GM19438 (cell line): ENCODE data around the gene BCL6.

Source experiments
- ATAC-seq: cut with Tn5 transposase; IDR thresholded peaks from one replicate; pipeline ENCODE4 v1.9.1; 2021; ENCODE audit warnings: low read depth; ENCODE audit not compliant: unreplicated experiment

Gene BCL6

DNA sequence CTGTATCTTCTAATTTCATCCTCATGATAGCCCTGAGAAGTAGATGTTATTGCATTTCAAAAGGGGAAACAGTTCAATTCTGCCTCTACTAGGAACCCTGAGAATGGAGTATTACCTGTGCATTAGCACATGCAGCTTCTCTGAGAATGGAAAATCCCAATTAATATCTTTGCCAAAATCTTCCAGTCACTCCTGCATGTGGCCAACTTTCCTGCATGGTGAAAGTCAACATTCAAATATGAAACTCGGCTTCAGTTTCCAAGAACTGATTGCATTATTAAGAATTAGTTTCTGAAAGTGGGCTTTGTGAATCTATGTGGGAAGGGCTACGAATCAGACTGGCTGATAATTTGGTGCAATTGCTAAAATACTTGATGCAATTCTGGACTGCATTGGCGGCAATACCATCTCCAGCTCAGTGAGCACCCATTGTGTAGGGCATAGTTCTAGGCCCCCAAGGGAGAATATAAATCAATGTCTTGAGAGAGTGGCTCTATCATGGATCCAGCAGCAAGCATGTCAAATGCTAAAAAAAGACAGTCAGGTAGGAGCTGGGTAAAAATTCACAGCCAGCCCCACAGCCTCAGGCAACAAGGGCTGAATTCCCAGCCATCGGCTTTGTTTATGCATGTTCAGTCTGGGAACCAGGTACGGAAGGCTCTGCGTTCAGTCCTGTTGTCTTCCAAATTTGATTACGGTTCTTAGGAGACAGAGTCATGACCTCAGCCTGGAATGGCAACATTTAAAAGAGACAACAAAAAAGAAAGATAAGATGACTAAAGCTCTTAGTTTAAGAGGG is 18.8 kb upstream of the BCL6 start:
- no peak for ATAC-seq

DNA sequence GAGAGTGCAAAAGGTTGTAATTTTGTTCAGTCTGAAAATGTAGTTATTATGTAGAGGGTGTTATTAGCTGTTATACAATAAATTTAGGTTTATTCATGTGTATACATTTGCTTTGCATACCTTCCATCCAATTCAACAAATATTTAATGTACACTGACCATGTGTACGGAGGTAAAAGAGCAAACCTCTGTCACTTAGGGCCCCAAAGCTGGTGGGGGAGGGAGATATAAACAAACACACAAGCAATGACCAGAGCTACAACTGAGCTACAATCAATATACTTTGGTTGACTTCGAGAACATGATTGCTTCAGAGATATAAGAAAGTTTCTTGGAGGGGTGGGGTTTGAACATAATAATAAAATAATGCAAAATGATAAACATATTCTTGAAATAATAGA is 17.5 kb upstream of the BCL6 start:
- ATAC-seq = no peak

DNA sequence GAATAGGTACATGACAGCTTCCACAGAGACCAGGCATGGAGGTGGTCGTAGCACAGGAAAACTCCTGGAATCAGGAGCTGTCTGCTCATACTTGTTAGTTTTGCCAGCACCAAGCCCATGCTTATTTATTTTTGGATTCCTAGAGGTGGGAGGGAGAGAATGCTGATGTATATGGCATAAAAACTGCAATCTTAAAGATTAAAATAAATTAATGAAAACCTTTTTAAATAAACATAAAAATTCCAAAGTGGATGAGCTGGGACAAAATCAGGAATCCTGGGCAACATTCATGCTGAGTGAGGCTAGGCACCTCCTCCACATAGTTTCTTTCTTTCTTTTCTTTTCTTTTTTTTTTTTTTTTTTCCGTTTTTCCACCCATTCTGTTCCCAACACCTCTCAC is 14.3 kb upstream of the BCL6 start:
- no peak for ATAC-seq

DNA sequence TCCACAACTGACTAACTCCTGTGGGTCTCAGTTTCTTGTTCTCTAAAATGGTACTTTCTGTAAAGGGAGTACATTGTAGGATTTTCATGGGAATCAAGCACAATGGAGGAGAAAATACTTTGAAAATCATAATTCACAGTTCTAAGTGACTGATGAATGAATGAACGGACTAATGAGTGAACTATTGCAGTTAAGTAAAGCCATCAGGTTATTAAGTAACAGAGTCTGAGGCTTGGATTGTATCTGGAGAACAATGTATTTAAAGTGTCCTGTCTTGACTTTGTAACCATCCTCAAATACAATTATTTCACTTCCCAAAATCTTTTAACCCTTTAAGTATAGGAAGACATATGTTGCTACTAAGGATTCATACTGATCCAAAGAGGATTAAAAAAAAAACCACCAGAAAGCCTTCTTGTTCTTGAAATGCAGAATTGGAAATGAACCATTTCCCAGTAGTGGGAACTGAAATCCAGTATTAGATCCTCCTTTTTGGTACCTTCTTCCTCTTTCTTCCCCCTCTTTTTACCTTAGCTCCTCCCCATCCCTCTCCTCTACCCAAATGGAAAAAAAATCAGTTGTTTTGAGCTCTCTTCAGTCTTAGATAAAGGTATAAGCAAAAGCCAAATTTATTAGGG is 13.2 kb upstream of the BCL6 start:
- ATAC-seq = no peak

DNA sequence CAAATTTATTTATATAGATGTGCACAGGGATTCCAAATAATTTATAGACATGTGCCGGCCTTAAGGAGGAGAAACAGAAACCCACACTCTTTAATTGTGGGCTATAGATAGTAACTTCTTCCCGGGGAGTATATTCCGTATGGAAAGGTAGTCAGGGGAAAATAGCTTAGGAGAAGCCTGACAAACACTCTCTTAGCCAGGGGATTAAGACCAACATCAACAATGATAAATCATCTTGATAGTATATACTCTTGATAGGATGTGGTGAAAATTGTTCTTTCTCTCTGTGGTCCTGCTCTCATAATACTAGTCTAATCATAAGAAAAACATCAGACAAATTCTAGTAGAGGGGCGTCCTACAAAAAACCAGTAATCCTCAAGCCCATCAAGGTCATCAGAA is 8.2 kb upstream of the BCL6 start:
- ATAC-seq = no peak

DNA sequence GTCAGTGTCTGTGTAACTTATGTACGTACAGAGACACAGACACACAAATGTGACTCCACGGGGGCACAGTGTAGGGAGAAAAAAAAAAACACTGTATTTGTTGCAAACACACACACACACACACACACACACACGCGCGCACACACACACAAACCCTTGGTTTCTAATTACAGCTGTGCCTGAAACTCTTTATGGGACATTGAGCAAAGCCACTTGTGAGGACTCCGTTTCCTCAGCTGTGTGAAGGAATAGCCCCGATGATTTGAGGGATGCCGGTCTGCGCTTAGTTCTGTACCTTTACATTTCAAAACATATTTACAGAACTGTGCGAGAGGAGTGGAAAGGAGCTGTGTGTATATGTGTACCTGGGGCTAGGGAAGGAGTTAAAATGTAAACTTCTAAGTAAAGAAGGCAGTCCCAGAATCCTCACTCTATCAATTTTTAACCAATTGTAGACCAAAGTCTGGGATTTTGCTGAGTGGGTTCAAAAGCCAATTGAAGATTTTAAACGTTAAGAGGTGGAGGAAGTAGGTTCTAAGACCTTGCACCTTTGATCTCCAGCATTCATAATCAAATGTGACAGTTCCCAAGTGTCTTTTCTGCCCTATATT is 5.3 kb upstream of the BCL6 start:
- ATAC-seq = no peak

DNA sequence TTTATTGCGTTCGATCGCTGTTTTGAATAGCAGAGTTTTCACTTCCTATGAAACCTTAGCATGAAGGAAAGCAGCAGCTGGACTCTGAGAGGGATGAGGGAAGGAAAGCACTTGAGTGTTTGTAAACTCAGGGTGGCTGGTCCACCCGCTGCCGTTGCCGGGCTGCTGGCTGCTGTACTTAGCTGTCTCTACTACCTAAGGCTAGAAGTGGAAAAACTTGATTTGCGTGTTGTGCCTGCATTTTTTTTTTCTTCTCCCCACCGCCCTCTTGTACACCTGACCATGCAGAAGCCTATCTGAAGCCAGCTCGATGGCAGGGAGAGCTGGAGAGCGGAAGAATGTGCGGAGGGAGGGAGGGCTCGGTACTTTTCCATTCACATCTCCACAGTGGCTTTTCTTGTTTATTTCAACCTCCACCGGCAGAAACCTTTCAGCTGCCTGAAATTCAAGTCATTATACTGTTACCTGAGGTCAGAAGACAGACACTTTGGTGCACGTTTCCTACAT is 4.8 kb upstream of the BCL6 start:
- no peak for ATAC-seq

DNA sequence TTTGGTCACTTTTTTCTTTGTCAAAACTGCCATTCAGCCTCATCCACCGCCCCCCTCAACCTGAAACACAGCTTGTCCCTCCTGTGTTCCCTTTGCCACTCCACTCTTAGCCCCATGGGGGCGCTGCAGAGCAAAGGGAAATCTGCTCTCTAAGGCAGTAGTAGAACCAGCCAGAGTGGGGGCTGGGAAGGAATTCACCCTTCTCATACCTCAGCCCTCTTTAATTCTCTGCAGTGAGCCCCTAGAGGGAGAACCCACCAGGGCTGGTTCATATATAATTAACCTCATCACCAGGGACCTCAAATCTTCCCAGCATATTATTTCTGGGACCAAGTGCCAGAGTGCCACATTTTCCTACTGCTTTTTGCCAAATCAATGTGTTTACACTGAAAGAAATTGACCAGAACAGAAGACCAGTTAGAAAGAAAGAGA is 2.8 kb upstream of the BCL6 start:
- ATAC-seq = no peak

DNA sequence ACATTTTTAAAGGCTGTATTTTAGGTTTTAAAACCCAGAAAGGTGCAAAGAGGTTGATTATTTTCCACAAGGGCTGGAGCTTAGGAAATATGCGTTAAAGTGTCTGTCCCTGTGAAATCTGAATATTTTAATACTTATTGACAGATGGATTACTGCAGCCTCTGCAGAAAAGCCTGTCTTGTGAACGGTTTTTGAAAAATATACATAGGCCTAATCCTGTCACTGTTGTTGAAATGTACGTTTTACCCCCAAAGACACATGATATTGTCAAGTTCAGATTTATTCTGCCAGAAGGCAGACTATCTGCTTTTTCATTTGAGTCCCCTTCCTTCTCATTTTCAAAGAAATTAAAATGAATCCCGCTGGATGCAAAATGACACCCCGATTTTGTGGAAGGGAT is 2.2 kb upstream of the BCL6 start:
- no peak for ATAC-seq

DNA sequence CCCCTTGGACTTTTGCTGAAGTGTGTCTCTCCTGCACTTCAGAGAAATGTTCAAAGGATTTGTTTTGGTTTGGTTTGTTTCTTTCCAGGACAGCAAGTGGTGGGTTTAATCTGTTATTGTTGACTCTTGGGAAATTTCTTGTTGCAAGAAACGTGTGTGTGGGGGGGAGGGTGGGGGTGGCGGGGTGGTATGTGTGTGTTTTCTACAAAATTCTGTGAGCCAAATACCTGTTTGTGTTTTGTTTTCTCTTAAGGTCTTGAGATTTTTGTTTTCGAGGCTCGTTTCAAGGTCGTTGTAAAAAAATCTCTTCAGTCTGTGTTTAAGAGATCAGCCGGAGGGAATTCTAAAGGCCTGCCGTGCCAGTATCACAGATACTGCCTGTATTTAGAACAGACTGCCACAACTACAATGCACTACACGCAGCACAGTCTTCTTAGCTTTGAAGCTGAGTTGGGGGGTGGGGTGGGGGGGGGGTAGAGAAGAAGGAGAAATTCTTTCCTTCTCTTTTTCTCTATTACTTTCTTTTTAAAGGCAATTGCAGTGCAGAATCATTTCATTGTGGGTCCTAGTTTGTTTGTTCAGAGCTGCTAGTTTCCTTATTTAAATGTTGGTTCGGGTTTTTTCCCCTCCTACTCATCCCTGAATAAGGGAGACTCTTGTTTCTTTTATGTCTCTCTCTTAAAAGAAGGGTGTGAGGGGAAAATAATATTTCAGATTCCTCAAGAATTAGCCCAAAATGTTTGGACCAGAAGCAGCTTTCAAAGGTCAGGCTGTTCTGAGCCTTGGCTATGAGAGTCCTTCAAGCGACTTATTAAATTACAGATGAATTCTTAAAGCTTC is 1.4 kb upstream of the BCL6 start:
- ATAC-seq = no peak

DNA sequence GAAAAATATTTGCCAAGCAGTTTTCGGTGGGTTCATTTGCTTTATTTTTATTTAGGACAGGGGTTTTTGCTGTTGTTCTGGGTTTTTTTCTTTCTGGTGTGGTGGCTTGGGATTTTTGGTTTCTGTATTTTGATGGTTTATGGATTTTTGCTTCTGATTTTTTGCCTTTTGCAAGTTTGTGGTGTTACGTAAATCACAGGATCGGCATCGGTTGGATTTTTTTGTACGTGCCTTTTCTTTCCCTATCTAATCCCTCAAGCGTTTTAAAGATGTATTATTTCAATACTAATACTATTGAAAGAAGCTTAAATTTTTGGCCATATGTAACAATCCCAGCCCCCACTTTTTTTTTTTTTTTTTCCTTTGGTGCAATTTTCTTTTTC is 782 bp upstream of the BCL6 start:
- no peak for ATAC-seq

DNA sequence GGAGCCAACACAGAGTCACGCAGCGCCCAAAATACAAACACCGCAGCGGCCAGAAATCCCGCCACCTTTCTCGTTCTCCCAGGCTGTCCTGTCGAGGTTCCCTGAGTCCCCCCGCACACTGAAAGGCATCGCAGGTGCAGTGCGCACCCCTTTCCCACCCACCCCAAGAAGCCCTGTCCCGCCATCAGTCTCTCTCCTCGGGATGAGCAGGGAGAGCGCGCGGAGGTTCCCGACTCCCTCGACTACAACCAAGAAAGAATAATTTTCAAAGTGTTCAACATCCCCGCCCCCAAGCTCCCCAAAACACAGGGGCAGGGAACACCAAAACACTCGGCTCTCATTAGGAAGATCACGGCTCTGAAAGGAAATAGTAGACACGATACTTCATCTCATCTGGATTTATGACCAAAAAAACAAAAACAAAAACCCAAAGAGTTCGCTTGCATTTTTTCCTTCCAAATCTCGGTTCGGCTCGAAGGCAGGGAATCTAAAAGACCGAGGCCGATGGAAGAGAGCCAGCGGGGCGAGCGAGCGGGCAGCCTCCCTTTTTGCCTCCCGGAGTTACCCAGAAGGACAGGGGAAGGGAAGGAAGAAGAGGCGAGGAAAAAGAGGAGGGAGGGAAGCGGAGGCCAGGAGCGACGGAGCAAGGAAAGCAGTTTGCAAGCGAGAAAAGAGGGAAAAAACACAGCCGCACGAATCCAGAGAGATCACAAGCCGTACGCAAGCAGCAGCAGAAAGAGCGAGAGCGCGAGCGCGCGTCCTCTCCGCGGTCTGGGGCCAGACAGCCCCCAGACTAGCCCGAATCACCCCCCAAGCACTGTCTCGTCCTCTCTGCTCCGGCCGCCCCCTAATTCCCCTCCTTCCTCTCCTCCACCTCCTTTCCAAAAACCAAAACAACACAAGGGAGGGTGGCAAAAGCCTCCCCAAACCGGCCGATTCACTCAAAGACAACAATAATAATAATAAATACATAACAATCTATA is 808 bp downstream of the BCL6 start:
- ATAC-seq = no peak

DNA sequence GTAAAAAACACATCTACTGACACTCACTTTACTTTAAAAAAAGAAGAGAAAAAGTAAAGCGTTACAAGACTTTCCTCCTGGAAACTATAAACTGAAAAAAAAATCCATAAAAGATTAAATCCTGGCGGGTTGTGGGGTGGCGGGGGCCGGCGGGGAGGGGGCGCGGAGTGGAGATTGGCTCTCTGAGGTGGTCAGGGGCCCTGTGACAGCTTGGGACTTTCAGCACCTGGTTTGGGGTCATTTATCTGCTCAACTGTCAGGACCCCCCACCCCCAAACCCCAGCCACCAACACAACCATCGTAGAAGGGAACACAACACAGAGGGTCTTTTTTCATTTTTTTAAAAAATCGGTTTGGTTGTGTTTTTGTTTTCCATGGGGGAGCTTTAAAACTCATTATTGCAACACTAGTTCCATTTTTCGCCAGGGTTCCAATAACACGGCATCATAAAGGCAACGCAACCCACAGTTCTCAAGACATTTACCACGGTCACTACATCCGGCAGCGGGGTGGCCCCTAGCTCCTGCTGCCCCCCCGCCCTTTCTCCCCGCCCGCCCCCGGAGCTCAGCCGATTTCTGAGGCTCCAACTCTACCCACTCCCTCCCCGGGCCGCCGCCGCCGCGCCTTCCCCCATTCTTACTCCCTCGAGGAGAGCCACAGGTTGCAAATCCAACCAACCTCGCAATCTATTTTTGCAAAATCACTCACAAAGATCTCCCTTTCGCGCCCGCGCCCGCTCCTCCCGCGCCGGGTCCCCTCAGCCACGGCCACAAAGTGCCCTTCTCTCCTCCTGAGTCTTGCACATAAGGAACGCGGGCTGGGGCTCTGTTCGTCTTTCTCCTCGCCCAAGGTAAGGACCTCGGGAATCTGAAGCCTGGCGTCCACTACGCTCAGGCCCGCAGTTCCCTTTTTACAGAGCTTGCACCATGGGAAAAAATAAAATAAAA is 1.8 kb downstream of the BCL6 start:
- ATAC-seq = no peak

DNA sequence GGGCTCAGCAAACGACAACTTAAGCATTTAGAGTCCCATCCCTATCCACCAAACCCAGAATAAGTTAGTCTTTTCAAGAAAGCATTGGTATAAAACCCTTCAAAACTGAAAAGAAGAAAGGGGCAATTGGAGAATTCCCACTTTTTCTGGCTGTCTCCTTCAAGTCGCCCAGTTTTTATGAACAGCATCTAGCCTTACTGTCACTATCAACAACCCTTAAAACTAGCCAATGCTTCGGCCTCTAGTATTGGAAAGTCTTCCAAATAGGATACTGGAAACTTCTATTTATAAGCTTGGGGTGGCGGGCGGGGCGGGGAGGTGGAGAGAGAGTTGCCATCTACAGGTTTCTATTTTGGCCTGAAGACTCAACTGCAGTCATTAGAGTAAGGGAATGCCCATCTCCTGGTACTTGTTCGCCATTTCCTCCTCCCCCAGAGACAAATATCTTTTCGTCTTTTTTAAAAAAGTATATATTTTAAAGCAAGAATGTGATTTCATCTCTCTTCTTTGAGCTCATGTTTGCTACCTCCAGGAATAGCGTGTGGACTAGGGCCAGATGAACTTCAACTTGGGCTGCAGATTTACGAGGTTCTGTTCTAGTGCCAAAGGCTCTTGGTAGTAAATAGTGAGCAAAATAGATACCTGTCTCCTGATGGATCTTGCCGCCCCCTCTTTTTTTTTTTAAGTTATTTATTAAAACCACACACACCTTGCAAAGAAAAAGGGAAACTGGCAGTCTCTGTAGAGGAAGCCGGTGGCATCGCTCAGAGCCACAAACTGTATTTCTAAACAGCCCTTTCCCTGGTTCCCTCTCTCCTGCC is 2.7 kb downstream of the BCL6 start:
- no peak for ATAC-seq

DNA sequence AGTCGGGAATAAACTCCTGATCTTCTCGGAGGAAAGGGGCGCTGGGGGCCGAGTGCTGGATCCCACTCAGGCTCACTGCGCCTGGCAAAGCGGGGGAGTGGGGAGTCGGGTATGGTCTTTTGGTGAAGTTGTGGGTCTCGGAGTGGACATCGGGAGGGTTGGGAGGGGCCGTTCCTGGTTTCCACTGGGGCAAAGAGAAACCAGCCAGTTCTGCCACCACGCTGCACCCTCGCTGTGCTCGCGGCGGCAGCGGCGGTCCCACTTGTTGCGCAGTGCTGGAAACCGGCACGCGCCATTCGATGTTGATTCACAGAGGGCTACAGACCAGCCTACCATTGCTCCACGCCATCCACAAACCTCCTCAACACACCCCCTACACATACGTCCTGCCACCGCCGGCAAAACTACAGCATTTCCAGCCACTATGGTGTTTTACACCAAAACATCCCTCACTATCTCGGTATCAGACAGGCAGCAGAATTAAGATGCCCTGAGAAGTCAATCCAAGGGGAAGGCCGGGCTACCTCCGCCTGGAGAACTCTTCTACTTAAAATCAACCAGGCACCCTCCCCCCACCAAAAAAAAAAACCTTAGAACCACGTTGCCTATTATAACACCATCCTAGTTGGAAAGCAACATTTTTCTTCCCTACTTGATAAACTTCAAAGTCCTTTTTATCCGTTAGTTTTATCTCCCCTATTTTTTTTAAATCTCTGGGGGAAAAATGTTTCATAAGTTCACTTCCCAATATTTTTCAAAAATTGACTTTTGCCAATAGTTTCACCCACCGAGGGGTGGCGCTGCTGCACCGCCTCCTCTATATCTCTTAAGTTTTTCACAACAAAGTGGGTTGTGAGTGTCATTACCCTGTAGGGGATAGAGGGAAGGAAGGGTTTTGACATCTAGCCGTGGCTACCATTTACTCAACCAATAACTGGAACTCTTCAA is 3.6 kb downstream of the BCL6 start:
- ATAC-seq = no peak
